Skeletal muscle satellite cell (primary cell): ENCODE data around the gene C9orf152.

Experiments used
- H3K27me3 ChIP-seq: 2 replicates; pipeline ENCODE4 v1.7.0; 2013; ENCODE audit warnings: low read length; ENCODE audit not compliant: control insufficient read depth, insufficient read depth
- H3K36me3 ChIP-seq: 2 replicates; pipeline ENCODE4 v1.7.0; 2013; ENCODE audit warnings: mild to moderate bottlenecking, control low read depth, low read length; ENCODE audit not compliant: insufficient read depth
- H3K4me1 ChIP-seq: 2 replicates; pipeline ENCODE4 v1.7.0; 2013; ENCODE audit warnings: low read length; ENCODE audit not compliant: control insufficient read depth, insufficient read depth
- H3K4me2 ChIP-seq: 2 replicates; pipeline ENCODE4 v1.7.0; 2013; ENCODE audit warnings: mild to moderate bottlenecking, low read length
- H3K4me3 ChIP-seq: 2 replicates; pipeline ENCODE4 v1.7.0; 2013; ENCODE audit warnings: low read length
- H3K9ac ChIP-seq: 2 replicates; pipeline ENCODE4 v1.7.0; 2013; ENCODE audit warnings: mild to moderate bottlenecking, low read depth, low read length, moderate library complexity
- H3K9me3 ChIP-seq: replicated peaks from 2 replicates; pipeline ENCODE4 v1.7.0; 2013; ENCODE audit warnings: mild to moderate bottlenecking, control low read depth, low read length

C9orf152 gene

DNA sequence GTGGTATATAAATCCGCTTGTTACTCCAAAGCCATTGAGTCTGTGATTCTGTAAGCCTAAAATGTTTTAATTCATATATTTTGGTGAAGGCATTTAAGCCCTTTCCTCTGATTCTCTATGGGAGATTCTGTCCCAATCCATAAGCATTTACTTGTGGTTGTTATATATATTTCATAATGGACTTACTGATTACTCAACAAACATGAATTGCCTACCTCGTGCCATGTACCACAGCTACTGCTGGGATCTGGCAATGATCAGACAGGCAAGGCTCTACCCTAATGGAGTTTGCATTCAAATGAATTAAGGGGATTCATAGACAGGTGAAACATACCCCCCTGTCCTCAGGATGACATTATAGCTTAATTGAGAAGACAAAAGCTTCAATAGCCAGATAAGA is 54.5 kb downstream of the C9orf152 start:
- Histone ChIP-seq H3K4me1 (peaks cover 26% of the 10 kb centered on the region), H3K4me3 (no peak overlapping the region), H3K9me3 (no peaks in the 10 kb centered on the region), H3K9ac (no peak overlapping the region), H3K4me2 (no peak overlapping the region), H3K27me3 (no peaks in the 10 kb centered on the region), H3K36me3 (peaks cover 50% of the 10 kb centered on the region)

DNA sequence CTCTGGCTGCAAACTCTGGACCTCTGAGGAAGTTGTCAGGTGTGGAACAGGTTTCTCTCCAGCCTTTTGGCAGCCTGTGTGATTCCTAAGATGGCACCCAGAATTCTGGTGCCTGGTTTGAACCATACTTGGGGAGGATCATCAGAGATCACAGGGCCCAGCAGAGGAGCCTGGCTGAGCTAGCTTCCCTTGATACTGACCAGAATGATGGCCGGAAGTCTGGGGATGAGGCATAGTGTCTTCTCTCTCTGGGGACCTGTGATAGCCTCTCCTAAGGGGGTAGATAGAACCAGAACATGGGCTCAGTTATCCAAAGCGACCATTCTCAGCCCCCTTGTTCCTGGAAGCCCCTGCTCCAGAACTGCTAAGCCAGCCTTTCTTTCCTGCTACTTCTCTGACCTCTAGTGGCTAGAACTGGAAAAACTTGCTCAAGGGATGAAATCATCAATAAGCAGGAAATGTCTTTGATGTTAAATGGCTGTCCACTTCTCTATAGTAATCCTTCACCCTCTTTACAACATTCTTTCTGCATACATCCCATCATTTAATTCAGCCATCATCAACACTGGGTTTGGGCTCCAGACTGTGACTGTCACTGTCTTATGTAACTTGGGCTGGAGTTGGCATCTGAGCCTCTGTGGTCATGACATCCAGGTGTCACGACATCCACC is 55.1 kb downstream of the C9orf152 start:
- Histone ChIP-seq H3K9ac (no peak overlapping the region), H3K4me2 (no peak overlapping the region), H3K4me1 (peaks cover 28% of the 10 kb centered on the region), H3K9me3 (no peaks in the 10 kb centered on the region), H3K27me3 (no peaks in the 10 kb centered on the region), H3K4me3 (no peak overlapping the region), H3K36me3 (peaks cover 45% of the 10 kb centered on the region)
